CD4-positive, alpha-beta T cell treated with Interleukin-4 for 1 hour (primary cell): ENCODE data around the gene ECSIT.
A peak's percentile ranks its signal among the peaks of the same experiment; 100 is the strongest.

Experiments used
- DNase-seq, 2 donors: peaks; one replicate each; pipeline ENCODE4 v3.0.0-alpha.2; 2020 to 2022

Gene ECSIT

GRCh38 chr19:11550265-11550664 is 21.3 kb upstream of the ECSIT start:
- no peak for DNase-seq

GRCh38 chr19:11549386-11549953 is 20.5 kb upstream of the ECSIT start:
- DNase-seq, result no peak

- no peak for DNase-seq
Observed at GRCh38 chr19:11547929-11548700, 19.2 kb upstream of the ECSIT start.

- no peak for DNase-seq
Observed at GRCh38 chr19:11541238-11541637, 12.3 kb upstream of the ECSIT start.

GRCh38 chr19:11540645-11541044 is 11.7 kb upstream of the ECSIT start:
- DNase-seq, result no peak

GRCh38 chr19:11539495-11540365 is 10.8 kb upstream of the ECSIT start:
- DNase-seq, result no peak

- DNase-seq, result no peak
Observed at GRCh38 chr19:11538232-11539036, 9.5 kb upstream of the ECSIT start, which contains the start of gene CNN1. TSS of gene CNN1 (plus strand) at chr19:11538851. CDS start at chr19:11538928, 77 bp downstream.

GRCh38 chr19:11535792-11536595 is 7.1 kb upstream of the ECSIT start:
- DNase-seq, result peak; percentile 86 to 87

- no peak for DNase-seq
Observed at GRCh38 chr19:11534948-11535347, 6.0 kb upstream of the ECSIT start.

GRCh38 chr19:11534538-11534937 is 5.6 kb upstream of the ECSIT start:
- no peak for DNase-seq

GRCh38 chr19:11530432-11530831 is 1.5 kb upstream of the ECSIT start:
- DNase-seq, result peak; percentile 41 to 52

- DNase-seq, result no peak
Observed at GRCh38 chr19:11519138-11519537, 9.8 kb downstream of the ECSIT start.

- DNase-seq, result no peak
Observed at GRCh38 chr19:11513946-11514345, 15.0 kb downstream of the ECSIT start.

- no peak for DNase-seq
Observed at GRCh38 chr19:11510444-11510843, 18.5 kb downstream of the ECSIT start.

GRCh38 chr19:11507370-11508078 is 21.4 kb downstream of the ECSIT start:
- no peak for DNase-seq

GRCh38 chr19:11506967-11507366 is 22.0 kb downstream of the ECSIT start:
- DNase-seq, result no peak

- DNase-seq, result no peak
Observed at GRCh38 chr19:11506101-11506555, 22.8 kb downstream of the ECSIT start.

GRCh38 chr19:11505504-11506100 is 23.3 kb downstream of the ECSIT start, which contains the start of gene ZNF653:
TSS of gene ZNF653 (minus strand) at chr19:11505839. CDS start at chr19:11505786, 53 bp downstream.
- peak; percentile 96 for DNase-seq

- DNase-seq, result peak; percentile 98
Observed at GRCh38 chr19:11505032-11505503, 23.9 kb downstream of the ECSIT start.

GRCh38 chr19:11504502-11505031 is 24.4 kb downstream of the ECSIT start:
- DNase-seq, result no peak
